ENCODE results near the gene FAT3. TPM values are rescaled to one million over a fixed set of nuclear protein-coding genes. Genes with fewer than 3 reads are reported as not detected.

The FAT3 gene
- 34.2 and 39.2 TPM in 2 replicates for total RNA-seq
- long read RNA-seq, partial matches to known transcripts = 2 of 13 reads
- long read RNA-seq, other reads (novel, unspliced or antisense) = 11 of 13 reads

DNA sequence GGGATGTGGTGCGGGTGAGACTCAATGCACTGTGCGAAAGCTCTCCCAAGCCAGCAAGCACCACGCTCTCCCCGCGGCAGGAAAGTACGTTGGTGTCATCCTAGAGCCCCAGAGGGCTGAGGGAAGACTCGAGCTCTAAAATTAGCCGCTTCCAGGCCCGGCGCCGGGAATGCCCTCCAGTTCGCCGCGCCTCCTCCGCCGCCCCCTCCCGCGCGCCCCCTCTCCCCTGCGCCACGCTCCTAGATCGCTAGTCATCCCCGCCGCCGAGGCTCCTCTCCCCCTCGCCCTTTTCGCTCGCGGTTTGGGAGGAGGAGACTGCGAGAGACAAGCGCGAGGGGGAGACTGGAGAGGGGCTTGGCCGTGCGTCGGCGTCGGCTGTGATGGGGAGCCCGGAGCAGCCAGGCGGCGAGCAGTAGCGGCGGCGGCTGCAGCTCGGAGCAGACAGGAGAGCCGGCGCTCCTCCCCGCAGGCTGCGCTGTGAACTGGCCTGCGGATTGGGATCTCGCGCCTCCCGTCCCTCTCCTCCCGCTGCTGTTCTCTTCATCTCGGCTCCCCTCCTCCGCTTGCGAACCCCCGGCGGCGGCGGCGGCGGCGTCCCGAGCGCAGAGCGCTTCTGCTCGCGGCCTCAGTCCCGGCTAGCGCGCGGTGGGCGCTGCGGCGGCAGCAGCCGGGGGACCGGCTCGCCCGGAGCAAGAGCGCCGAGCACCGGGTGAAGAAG is at the start of gene FAT3:
FAT3 (plus strand) TSS at position 412 of the 718 bp plus-strand sequence. CDS start 127,295 bp downstream, outside the sequence.
- DNase-seq (ENCODE audit: low read depth, low spot score) = peak; percentile 63
- H3K36me3 Mint-ChIP-seq (ENCODE audit: low read depth) = no peaks in the 10 kb centered on the region
- H3K4me3 Mint-ChIP-seq = peak within 1 kb of the TSS; percentile 95
- peaks cover 73% of the 10 kb centered on the region for H3K27me3 Mint-ChIP-seq (ENCODE audit: low read depth)
- H3K9me3 Mint-ChIP-seq = peaks cover 2% of the 10 kb centered on the region
- peaks cover 55% of the 10 kb centered on the region for H3K4me1 Mint-ChIP-seq
- H3K27ac Mint-ChIP-seq (ENCODE audit: unreplicated experiment) = peak within 1 kb of the TSS; percentile 94
- TF ChIP-seq, protein P1, sequence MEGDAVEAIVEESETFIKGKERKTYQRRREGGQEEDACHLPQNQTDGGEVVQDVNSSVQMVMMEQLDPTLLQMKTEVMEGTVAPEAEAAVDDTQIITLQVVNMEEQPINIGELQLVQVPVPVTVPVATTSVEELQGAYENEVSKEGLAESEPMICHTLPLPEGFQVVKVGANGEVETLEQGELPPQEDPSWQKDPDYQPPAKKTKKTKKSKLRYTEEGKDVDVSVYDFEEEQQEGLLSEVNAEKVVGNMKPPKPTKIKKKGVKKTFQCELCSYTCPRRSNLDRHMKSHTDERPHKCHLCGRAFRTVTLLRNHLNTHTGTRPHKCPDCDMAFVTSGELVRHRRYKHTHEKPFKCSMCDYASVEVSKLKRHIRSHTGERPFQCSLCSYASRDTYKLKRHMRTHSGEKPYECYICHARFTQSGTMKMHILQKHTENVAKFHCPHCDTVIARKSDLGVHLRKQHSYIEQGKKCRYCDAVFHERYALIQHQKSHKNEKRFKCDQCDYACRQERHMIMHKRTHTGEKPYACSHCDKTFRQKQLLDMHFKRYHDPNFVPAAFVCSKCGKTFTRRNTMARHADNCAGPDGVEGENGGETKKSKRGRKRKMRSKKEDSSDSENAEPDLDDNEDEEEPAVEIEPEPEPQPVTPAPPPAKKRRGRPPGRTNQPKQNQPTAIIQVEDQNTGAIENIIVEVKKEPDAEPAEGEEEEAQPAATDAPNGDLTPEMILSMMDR (conservative IDR thresholded peaks at IDR 0.05) = peak; percentile 14

DNA sequence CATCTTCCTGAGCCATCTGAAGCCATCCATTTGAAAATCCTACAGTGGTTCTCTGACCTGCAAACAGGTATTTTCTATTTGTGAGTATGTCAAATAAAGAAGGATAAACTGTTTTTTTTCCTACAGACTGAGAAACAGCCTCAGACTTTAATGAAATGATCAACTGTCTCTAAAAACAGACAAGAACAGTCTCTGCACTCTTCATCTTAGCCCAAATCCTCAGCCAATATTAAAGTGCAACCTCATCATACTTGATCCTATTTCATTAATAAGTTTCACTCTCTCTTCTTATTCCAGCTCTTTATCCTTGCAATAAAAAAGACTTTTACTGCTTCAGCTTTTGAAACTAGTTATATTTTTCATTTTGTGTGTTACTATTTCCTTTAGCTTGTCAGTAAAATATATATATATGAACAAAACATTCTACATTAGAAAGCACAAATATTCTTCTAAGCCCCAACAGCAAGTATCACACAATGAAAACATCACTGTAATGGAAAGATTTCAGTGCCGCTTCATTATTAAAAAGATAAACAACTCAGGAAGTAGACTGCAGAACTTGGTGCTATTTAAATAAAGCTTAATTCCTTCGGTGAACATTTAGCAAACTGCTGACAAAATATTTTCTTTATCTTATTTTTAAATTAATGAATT is 45.5 kb upstream of the FAT3 start:
- no peaks in the 10 kb centered on the region for H3K36me3 Mint-ChIP-seq (ENCODE audit: low read depth)
- H3K4me1 Mint-ChIP-seq = no peaks in the 10 kb centered on the region
- TF ChIP-seq, protein P1 (conservative IDR thresholded peaks at IDR 0.05) = no peak
- no peaks in the 10 kb centered on the region for H3K27me3 Mint-ChIP-seq (ENCODE audit: low read depth)
- H3K27ac Mint-ChIP-seq (ENCODE audit: unreplicated experiment) = no peak overlapping the region
- peaks cover 2% of the 10 kb centered on the region for H3K9me3 Mint-ChIP-seq
- no peak overlapping the region for H3K4me3 Mint-ChIP-seq
- DNase-seq (ENCODE audit: low read depth, low spot score) = no peak

DNA sequence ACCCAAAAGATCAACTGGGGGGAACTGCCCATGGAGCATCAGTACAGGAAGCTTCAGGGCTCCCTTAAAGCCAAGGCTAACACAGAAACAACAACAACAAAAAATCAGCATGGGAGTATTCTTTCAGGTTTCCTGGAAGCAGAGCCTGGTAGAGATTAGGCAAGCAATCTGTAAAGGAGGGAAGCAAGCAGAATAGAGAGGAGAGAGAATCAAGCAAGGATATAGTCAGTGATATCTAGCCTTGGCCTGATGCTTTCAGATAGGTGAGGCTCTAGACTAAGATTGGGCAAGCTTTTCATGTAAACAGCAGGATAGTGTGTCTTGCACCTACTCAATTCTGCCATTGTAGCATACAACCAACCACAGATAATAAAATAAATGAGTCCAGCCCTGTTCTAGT is 44.4 kb upstream of the FAT3 start:
- Mint-ChIP-seq H3K4me1 (no peaks in the 10 kb centered on the region), H3K36me3 (ENCODE audit: low read depth) (no peaks in the 10 kb centered on the region), H3K27me3 (ENCODE audit: low read depth) (no peaks in the 10 kb centered on the region), H3K9me3 (peaks cover 2% of the 10 kb centered on the region), H3K4me3 (no peak overlapping the region), H3K27ac (ENCODE audit: unreplicated experiment) (no peak overlapping the region)
- DNase-seq (ENCODE audit: low read depth, low spot score) = no peak
- TF ChIP-seq, protein P1 (conservative IDR thresholded peaks at IDR 0.05) = no peak

DNA sequence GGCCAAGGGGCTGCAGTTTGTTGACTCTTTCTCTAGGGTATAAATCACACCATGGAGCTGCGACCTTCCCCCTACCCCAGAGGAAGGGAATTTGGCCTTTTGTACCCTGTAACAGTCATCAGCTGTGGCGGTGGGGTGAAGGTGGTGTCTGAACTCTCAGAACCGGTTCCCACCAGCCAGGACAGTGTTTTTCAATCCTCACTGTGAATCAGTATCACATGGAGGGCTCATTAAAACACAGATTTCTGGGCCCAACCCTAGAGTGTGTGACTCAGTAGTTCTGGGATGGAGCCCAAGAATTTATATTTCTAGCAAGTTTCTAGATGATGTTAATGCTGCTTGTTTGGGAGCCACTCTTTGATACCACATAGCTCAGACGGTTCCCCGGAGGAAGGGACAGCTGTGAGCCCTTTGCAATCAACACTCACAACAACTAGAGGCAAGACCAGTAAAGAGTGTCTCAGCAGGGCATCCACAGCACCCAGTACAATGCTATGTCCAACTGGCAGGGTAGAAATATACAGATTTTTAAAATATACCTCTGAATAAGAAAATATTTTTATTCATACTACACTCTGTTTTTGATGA is 43.9 kb upstream of the FAT3 start:
- Mint-ChIP-seq H3K9me3 (peaks cover 2% of the 10 kb centered on the region), H3K4me1 (no peaks in the 10 kb centered on the region), H3K27ac (ENCODE audit: unreplicated experiment) (no peak overlapping the region), H3K4me3 (no peak overlapping the region), H3K27me3 (ENCODE audit: low read depth) (no peaks in the 10 kb centered on the region), H3K36me3 (ENCODE audit: low read depth) (no peaks in the 10 kb centered on the region)
- DNase-seq (ENCODE audit: low read depth, low spot score) = no peak
- TF ChIP-seq, protein P1 (conservative IDR thresholded peaks at IDR 0.05) = no peak

DNA sequence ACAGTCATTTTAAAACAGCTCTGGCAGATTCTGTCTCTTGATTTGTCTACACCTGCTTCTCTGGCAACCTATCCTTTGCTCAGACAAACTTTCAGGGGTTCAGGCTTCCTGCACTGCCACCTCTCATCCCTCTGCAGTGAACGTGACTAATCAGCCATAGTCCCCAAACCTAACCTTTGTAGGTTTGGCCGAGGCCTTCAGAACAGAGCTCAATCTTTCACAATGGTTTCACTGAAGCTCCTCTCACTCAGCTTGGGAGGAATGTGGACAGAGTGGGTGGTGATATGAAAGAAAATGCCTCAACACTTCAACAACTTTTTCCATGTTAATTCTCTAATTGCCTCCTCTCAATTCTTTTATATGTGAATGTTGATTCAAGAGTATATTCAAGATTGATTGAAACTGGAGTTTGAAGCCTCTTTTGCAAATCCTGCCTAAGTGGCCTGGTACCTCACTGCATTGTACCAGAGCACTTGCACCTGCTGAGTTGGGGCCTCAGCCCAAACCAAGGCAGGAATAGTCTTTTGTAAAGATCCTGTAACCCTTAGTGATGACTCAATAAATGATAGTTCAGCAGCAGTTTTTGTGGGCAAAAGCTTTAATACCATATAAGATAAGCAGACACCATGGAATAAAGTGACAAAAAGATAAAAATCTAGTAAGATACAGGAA is 33.9 kb upstream of the FAT3 start:
- no peak for DNase-seq (ENCODE audit: low read depth, low spot score)
- TF ChIP-seq, protein P1 (conservative IDR thresholded peaks at IDR 0.05) = no peak
- H3K9me3 Mint-ChIP-seq = no peaks in the 10 kb centered on the region
- H3K27ac Mint-ChIP-seq (ENCODE audit: unreplicated experiment) = no peak overlapping the region
- no peak overlapping the region for H3K4me3 Mint-ChIP-seq
- H3K27me3 Mint-ChIP-seq (ENCODE audit: low read depth) = no peaks in the 10 kb centered on the region
- H3K4me1 Mint-ChIP-seq = no peaks in the 10 kb centered on the region
- H3K36me3 Mint-ChIP-seq (ENCODE audit: low read depth) = no peaks in the 10 kb centered on the region
